ENCODE data around the gene ENC1. TPM values are rescaled to one million over a fixed set of nuclear protein-coding genes. Genes with fewer than 3 reads are reported as not detected.

ENC1 gene
- polyA plus RNA-seq, 1 donor: 102 TPM

Other genes starting within 250 kb of the ENC1 start
- 146 TPM for gene HEXB, start 44.5 kb upstream of the ENC1 start, polyA plus RNA-seq (ENCODE audit: insufficient read length)
- 62.3 TPM for gene GFM2, start 126.4 kb upstream of the ENC1 start, polyA plus RNA-seq (ENCODE audit: insufficient read length)
- gene NSA2, start 126.5 kb upstream of the ENC1 start, polyA plus RNA-seq (ENCODE audit: insufficient read length): 233 TPM
- gene FAM169A, start 225.7 kb upstream of the ENC1 start, polyA plus RNA-seq (ENCODE audit: insufficient read length): 24.3 TPM